ENCODE measurements around the gene PRDM15.
A peak's percentile ranks its signal among the peaks of the same experiment; 100 is the strongest.

PRDM15 gene

GRCh38 chr21:41884501-41885030, 5.4 kb upstream of the PRDM15 start:
- Mint-ChIP-seq H3K36me3 (ENCODE audit: low read depth) (no peaks in the 10 kb centered on the region), H3K27me3 (no peaks in the 10 kb centered on the region), H3K27ac (no peak overlapping the region), H3K4me1 (ENCODE audit: low read depth) (peaks cover 4% of the 10 kb centered on the region), H3K4me3 (no peak overlapping the region), H3K9me3 (no peaks in the 10 kb centered on the region)

DNA sequence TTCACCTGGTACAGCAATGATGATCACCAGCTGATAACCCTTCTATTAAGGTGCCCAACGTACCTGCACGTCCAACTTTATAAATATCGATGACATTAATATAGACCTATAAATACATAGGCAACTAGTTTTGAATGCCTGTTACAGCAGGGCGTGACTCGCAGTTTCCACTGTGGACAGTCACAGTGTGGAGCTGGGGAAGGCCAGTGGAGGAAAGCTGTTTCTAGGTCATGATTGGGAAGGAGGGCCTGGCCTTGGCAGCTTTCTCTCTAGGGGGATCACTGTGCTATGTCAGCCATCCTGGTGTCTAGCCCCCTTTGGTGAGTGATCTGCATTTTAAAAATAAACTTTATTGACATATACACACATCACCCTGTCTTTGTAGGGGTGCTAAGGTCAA, 4.4 kb upstream of the PRDM15 start:
- Mint-ChIP-seq H3K27ac (no peak overlapping the region), H3K9me3 (no peaks in the 10 kb centered on the region), H3K4me1 (ENCODE audit: low read depth) (peaks cover 4% of the 10 kb centered on the region), H3K36me3 (ENCODE audit: low read depth) (no peaks in the 10 kb centered on the region), H3K27me3 (no peaks in the 10 kb centered on the region), H3K4me3 (no peak overlapping the region)

GRCh38 chr21:41881051-41881450, 1.9 kb upstream of the PRDM15 start:
- peaks cover 23% of the 10 kb centered on the region for H3K4me1 Mint-ChIP-seq (ENCODE audit: low read depth)
- no peak overlapping the region for H3K27ac Mint-ChIP-seq
- H3K36me3 Mint-ChIP-seq (ENCODE audit: low read depth): peaks cover 11% of the 10 kb centered on the region
- no peak overlapping the region for H3K4me3 Mint-ChIP-seq
- no peaks in the 10 kb centered on the region for H3K27me3 Mint-ChIP-seq
- no peaks in the 10 kb centered on the region for H3K9me3 Mint-ChIP-seq

GRCh38 chr21:41880153-41880552, 1.0 kb upstream of the PRDM15 start:
- peak overlapping the region; percentile 95 for H3K27ac Mint-ChIP-seq
- peak overlapping the region; percentile 87 for H3K4me3 Mint-ChIP-seq
- no peaks in the 10 kb centered on the region for H3K27me3 Mint-ChIP-seq
- H3K4me1 Mint-ChIP-seq (ENCODE audit: low read depth): peaks cover 30% of the 10 kb centered on the region
- H3K36me3 Mint-ChIP-seq (ENCODE audit: low read depth): peaks cover 11% of the 10 kb centered on the region
- H3K9me3 Mint-ChIP-seq: no peaks in the 10 kb centered on the region

DNA sequence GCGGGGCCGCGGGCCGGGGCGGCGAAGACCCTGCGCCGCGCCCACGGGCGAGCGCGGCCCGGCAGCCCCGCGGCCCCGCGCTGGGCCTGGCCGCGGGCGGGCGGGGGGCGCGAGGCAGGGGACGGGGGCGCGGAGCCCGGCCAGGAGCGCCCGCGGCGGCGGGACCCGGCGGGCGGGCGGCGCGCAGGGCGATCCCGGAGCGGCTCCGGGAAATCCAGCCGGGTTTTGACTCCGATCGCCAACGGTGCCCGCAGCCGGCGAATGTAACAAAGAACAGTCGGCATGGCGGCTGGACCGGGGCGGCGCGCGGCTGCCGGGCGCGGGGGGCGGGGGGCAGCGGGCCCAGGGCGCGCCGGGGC, 334 bp downstream of the PRDM15 start:
- no peaks in the 10 kb centered on the region for H3K27me3 Mint-ChIP-seq
- H3K4me1 Mint-ChIP-seq (ENCODE audit: low read depth): peaks cover 33% of the 10 kb centered on the region
- H3K36me3 Mint-ChIP-seq (ENCODE audit: low read depth): peaks cover 19% of the 10 kb centered on the region
- no peaks in the 10 kb centered on the region for H3K9me3 Mint-ChIP-seq
- H3K4me3 Mint-ChIP-seq: peak overlapping the region; percentile 37
- H3K27ac Mint-ChIP-seq: no peak overlapping the region

GRCh38 chr21:41877901-41878830, 978 bp downstream of the PRDM15 start:
- Mint-ChIP-seq H3K27ac (peak overlapping the region; percentile 92), H3K4me3 (peak overlapping the region; percentile 90), H3K27me3 (no peaks in the 10 kb centered on the region), H3K4me1 (ENCODE audit: low read depth) (peaks cover 33% of the 10 kb centered on the region), H3K9me3 (no peaks in the 10 kb centered on the region), H3K36me3 (ENCODE audit: low read depth) (peaks cover 19% of the 10 kb centered on the region)

- Mint-ChIP-seq H3K9me3 (no peaks in the 10 kb centered on the region), H3K27me3 (no peaks in the 10 kb centered on the region), H3K36me3 (ENCODE audit: low read depth) (peaks cover 26% of the 10 kb centered on the region), H3K27ac (peak overlapping the region; percentile 92), H3K4me1 (ENCODE audit: low read depth) (peaks cover 33% of the 10 kb centered on the region), H3K4me3 (peak overlapping the region; percentile 90)
Measured at GRCh38 chr21:41876928-41877652, 2.1 kb downstream of the PRDM15 start.

GRCh38 chr21:41876396-41876795, 2.7 kb downstream of the PRDM15 start:
- H3K4me3 Mint-ChIP-seq: no peak overlapping the region
- H3K27ac Mint-ChIP-seq: no peak overlapping the region
- H3K36me3 Mint-ChIP-seq (ENCODE audit: low read depth): peaks cover 28% of the 10 kb centered on the region
- H3K27me3 Mint-ChIP-seq: no peaks in the 10 kb centered on the region
- H3K4me1 Mint-ChIP-seq (ENCODE audit: low read depth): peaks cover 33% of the 10 kb centered on the region
- H3K9me3 Mint-ChIP-seq: no peaks in the 10 kb centered on the region

DNA sequence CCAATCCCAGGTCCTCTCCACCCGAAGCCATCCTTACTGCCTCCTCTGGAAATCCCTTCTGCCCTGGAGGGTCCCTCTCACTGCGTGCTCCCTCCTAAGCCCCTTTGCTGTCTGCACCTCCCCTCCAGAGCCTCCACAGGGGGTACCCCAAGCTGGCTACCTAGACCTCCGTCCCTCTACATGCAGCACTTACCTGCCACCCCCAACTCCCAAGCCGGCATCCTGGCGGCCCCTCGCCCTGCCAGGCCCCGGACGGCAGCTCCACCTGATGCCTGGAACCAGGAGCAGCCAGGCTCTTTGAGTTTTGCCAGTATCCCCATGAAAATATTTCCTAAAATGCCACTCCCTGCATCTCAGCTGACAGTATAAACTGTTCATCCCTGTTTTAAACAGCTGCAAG, 4.1 kb downstream of the PRDM15 start:
- H3K36me3 Mint-ChIP-seq (ENCODE audit: low read depth): peaks cover 28% of the 10 kb centered on the region

DNA sequence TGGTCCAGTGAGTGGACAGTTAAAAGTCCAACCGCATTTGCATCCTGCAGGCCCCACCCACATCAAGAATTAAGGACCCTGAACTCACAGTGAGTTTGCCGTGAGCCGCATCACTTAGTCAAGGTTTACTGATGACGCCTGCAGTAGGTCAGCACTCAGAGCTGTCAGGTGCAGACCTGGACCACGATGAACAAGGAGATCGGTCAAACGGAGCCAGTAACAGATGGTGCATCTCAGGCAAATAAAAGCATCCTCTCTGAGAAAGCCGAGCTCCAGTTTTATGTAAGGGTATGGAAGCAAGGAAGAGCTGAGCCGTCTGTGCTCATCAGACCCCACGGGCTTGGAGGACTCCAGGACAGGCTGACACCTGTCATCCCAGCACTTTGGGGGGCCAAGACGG, 4.5 kb downstream of the PRDM15 start:
- no peaks in the 10 kb centered on the region for H3K9me3 Mint-ChIP-seq
- H3K4me1 Mint-ChIP-seq (ENCODE audit: low read depth): peaks cover 32% of the 10 kb centered on the region
- peaks cover 28% of the 10 kb centered on the region for H3K36me3 Mint-ChIP-seq (ENCODE audit: low read depth)
- H3K27me3 Mint-ChIP-seq: no peaks in the 10 kb centered on the region
- H3K27ac Mint-ChIP-seq: no peak overlapping the region
- H3K4me3 Mint-ChIP-seq: no peak overlapping the region

More for the DNA sequence above, 4.1 kb downstream of the PRDM15 start:
- H3K4me3 Mint-ChIP-seq: no peak overlapping the region
- H3K27ac Mint-ChIP-seq: no peak overlapping the region
- H3K4me1 Mint-ChIP-seq (ENCODE audit: low read depth): peaks cover 36% of the 10 kb centered on the region
- no peaks in the 10 kb centered on the region for H3K9me3 Mint-ChIP-seq
- H3K27me3 Mint-ChIP-seq: no peaks in the 10 kb centered on the region

GRCh38 chr21:41873426-41873825, 5.7 kb downstream of the PRDM15 start:
- H3K27ac Mint-ChIP-seq: no peak overlapping the region
- H3K27me3 Mint-ChIP-seq: no peaks in the 10 kb centered on the region
- peaks cover 37% of the 10 kb centered on the region for H3K4me1 Mint-ChIP-seq (ENCODE audit: low read depth)
- H3K4me3 Mint-ChIP-seq: no peak overlapping the region
- H3K9me3 Mint-ChIP-seq: no peaks in the 10 kb centered on the region
- peaks cover 28% of the 10 kb centered on the region for H3K36me3 Mint-ChIP-seq (ENCODE audit: low read depth)

DNA sequence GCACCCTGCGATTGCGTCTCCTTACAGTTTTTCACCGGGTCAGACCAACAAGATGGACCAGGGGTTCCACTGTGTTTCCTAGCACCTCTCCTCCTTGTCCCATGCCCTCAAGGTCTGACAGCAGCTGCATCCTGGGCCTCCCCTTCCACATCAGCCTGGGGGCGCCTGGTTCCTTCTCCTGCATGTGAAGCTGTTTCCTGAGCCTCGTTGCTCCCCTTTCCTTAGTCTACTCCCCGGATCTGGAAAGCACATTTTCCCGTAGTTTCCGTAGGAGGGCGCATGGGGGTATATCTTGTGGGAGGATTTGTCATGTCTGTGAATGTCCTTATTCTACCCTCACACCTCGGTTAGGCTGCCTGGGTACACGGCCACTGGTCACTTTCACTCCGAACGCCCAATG, 6.1 kb downstream of the PRDM15 start:
- Mint-ChIP-seq H3K4me3 (no peak overlapping the region), H3K27me3 (no peaks in the 10 kb centered on the region), H3K9me3 (no peaks in the 10 kb centered on the region), H3K4me1 (ENCODE audit: low read depth) (peaks cover 40% of the 10 kb centered on the region), H3K27ac (no peak overlapping the region), H3K36me3 (ENCODE audit: low read depth) (peaks cover 33% of the 10 kb centered on the region)

GRCh38 chr21:41871293-41872030, 7.7 kb downstream of the PRDM15 start:
- Mint-ChIP-seq H3K27me3 (no peaks in the 10 kb centered on the region), H3K36me3 (ENCODE audit: low read depth) (peaks cover 22% of the 10 kb centered on the region), H3K27ac (no peak overlapping the region)

GRCh38 chr21:41869771-41870170, 9.4 kb downstream of the PRDM15 start:
- Mint-ChIP-seq H3K27me3 (no peaks in the 10 kb centered on the region), H3K36me3 (ENCODE audit: low read depth) (peaks cover 21% of the 10 kb centered on the region), H3K4me3 (no peak overlapping the region), H3K4me1 (ENCODE audit: low read depth) (peaks cover 42% of the 10 kb centered on the region), H3K27ac (no peak overlapping the region), H3K9me3 (no peaks in the 10 kb centered on the region)

More at GRCh38 chr21:41871293-41872030, 7.7 kb downstream of the PRDM15 start:
- Mint-ChIP-seq H3K4me1 (ENCODE audit: low read depth) (peaks cover 35% of the 10 kb centered on the region), H3K9me3 (no peaks in the 10 kb centered on the region), H3K4me3 (no peak overlapping the region)

All from stimulated activated naive CD8-positive, alpha-beta T cell treated with anti-CD3 and anti-CD28 coated beads, Interleukin-15, Interleukin-2, amounts not matched to agents 100 ng/mL and 50 ng/mL, for 24 hours (primary cell).